HG03103 (cell line): ENCODE results near the gene DIPK1B.
"Not testable (repeated sequence)": the region's sequence is repeated elsewhere in the genome, so short reads cannot be mapped to it uniquely, and the experiment has no call there.

ENCODE experiments used
- ATAC-seq: cut with Tn5 transposase; IDR thresholded peaks from one replicate; pipeline ENCODE4 v1.9.1; 2021; ENCODE audit warnings: low read depth; ENCODE audit not compliant: unreplicated experiment

Gene DIPK1B

DNA sequence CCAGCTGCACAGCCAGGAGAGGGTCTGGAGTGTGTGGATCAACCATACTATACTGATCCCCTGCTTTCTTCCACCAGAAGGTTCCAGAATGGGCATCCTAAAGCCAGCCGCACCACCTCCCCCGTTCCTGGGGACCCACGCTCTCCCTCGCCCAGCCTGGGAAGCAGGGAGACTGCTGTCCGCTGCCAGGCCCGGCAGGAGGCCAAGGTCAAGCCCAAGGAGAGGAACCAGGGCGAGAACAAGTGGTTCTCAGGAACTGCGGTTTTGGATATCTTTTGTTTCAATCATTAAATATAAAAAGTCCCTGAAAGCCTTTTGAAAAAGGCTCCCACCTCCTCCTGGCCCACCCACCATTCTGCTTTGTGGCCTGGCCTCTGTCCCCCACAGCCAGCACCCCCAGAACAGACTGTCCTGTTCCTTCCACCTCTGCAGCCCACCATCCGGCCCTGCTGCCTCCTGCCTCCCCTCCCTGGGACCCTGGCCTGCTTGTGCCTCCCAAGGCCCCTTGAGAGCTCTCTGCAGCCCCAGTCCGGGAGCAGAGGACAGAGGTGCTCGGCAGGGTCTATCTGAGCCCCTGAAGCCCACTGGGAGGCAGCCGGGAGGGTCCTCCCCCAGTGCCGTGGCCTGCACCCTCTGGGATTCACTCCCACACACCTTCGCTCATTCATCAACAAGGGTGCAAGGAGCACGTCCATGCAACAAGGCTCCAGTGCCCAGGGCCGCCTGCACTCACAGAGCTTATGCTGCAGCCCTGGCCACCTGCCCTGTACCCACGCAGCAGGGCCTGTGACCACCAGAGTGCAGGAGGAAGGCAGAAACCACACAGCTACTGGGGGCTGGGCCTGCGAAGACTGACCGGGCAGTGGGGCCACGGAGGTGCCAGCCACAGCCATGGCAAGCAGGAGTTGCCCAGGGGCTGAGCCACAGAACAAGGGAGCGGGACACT, 36.6 kb downstream of the DIPK1B start:
- no peak for ATAC-seq

DNA sequence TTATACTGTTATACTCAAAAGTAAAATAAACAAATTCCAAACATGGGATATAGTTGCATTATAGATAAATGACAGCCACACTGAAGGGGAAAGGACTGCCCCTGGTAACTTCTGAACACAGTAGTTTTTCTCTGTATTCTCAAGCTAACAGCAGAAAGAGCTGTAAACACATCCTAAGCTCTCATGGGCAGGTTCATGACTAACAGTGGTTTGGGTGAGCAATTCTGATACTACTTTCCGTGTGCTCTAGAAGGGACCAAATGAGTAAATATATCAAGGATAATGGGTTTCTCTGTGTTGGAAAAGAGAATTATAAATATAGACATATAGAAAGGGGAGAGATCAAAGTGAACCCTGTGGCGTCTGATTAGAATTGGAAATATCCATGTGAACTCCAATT, 38.2 kb downstream of the DIPK1B start:
- no peak for ATAC-seq

DNA sequence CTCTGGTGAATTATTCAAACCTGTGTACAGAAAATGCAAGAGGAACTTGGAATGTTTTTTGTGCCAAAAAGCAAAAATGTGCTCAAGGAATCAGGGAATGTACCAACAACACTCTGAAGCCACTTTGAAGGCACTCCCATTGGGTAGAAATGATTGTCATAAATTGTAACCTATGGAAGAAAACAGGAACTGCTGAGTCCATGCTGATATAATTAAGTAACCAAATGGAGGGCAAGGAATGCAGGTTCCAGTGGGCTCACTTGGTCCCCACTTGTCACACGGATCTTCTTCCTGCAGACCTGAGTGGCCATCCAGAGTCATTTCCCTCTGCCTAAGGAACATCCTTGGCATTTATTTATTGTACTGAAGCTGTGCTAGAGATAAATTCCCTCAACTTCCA, 38.9 kb downstream of the DIPK1B start:
- ATAC-seq = no peak

DNA sequence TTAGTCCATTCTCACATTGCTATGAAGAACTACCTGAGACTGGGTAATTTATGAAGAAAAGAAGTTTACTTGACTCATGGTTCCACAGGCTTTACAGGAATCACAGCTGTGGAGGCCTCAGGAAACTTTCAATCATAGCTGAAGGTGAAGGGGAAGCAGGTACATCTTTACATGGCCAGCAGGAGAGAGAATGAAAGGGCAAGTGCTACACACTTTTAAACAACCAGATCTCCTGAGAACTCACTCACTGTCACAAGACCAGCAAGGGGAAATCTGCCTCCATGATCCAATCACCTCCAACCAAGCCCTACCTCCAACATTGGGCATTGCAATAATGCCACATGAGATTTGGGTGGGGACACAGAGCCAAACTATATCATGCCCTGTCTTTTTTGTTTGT, 39.4 kb downstream of the DIPK1B start:
- no peak for ATAC-seq

DNA sequence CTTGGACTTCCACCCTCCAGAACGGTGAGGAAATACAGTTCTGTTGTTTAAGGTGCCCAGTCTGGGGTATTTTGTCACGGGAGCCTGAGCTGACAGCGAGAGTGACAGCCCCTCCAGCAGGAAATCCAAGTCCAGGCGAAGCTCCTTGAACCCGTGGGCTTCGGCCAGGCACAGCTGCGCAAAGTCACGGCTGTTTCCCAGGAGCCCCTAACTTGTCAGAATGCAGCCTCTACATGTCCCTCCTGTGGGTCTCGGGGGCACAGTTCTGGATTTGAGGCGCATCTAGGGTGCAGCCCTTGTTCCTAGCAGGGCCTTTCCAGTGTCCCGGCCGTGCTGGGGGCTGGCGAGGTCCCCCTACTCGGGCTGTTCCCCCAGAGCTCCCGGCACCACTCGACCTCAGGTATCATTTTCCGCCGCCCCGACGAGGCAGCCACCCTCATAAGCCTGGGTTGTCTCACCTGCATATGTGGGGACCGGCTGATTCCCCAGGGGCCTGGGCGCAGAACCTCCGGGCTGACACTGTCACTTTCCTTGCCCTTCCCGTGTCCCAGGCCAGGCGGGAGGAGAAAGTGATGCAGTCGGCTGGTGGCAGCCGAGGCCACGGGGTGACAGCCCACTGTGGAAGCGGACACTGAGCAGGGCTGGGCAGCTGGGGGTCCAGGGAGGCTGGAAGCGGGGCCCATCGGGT, 41.1 kb downstream of the DIPK1B start:
- no peak for ATAC-seq

DNA sequence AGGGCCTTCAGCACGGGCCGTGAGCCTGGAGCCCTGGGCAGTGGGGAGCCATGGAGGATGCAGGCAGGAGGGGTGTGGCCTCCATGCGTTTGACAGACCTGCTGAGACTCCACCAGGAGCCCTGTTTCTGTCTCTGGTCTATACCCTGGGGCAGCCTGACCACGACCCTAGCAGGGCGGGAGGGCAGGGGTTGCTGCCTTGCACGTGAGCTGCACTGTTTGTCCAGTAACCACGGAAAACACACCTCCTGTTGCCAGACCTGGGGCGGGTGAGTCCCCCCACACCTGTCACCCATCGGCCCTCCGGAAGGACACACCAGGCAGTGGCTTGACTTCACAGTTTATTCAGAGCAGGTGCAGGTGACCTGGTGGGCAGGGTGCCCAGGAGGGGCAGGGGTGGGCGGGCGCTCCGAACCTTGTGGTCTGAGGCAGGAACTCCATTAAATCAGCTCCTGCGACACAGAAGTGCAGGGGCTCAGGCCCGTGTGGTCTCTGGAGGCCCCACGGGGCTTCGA, 41.7 kb downstream of the DIPK1B start:
- no peak for ATAC-seq

DNA sequence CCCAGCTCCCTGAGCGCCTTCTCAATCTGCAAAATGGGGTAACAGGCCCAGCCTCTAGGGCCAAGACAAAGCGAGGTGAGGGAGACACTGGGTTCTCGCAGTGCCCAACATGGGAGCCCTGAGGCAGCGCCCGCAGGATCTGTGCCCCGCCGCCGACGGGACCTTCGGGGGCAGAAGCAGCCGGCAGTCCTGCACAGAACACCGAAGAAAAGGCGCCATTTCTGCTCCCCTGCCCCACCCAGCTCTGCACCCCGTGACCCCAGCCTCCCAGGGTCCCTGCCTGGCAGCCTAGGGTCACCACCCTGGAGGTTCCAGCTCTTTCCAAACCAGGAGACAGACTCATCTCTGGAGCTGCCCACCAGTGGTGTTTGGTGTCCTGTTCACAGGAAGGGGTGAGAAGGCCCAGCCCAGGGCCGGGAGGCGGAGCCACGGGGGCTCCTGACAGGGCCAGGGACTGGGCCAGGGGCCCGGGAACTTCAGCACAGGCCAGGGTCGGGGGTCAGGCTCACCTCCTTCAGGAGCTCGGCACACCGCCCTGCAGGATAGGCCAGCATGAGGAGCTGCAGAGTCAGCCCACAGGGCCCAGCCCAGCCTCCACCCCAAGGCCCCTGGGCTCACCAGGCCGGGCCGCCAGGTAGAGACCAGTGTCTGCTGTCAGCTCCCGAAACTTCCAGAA, 42.4 kb downstream of the DIPK1B start:
- no peak for ATAC-seq

DNA sequence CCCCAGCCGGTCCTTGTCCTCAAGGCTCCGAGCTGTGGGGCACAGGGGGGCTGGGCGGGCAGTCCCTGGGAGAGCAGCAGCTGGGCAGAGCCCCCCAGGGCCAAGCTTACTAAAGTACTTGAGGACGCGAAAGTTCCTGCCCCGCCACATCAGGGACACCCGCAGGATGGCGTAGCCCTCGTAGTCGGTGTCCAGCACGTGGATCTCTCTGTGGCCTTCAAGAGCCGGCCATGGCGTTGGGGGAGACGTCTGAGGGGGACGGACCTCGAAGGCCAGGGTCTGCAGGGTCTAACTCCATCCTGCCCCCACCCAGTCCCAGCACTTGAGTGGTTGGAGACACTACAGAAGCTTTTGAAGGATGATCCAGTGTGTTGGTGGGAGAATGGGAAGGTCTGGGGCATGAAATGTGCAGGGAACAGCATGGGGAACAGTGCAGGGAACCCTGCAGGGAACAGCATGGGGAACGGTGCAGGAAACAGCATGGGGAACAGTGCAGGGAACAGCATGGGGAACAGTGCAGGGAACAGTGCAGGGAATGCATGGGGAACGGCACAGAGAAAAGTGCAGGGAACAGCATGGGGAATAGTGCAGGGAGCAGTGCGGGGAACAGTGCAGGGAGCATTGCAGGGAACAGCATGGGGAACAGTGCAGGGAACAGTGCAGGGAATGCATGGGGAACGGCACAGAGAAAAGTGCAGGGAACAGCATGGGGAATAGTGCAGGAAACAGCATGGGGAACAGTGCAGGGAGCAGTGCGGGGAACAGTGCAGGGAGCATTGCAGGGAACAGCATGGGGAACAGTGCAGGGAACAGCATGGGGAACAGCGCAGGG, 43.1 kb downstream of the DIPK1B start:
- not testable (repeated sequence) for ATAC-seq

DNA sequence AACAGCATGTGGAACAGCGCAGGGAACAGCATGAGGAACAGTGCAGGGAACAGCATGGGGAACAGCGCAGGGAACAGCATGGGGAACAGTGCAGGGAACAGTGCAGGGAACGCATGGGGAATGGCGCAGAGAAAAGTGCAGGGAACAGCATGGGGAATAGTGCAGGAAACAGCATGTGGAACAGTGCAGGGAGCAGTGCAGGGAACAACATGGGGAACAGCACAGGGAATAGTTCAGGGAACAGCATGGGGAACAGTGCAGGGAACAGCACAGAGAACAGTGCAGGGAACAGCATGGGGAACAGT, 43.7 kb downstream of the DIPK1B start:
- ATAC-seq = no peak

DNA sequence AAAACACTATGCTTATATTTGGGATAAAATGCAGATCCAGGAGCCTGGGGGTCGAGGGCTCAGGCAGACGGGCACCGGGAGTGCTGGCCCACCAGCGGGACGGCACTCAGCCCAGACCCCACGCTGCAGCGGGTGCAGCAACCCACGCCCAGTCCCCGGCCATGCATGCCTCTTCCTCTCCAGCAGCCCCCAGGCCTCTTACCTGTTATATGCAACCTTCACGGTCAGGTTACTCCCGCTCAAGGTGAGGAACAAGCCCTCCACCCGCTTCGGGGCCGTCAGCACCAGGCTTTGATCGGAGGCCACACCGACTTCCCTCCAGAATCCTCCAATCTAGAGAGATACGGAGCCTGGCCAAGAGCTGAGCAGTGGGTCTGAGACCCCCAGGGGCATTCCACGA, 44.5 kb downstream of the DIPK1B start:
- ATAC-seq = no peak

DNA sequence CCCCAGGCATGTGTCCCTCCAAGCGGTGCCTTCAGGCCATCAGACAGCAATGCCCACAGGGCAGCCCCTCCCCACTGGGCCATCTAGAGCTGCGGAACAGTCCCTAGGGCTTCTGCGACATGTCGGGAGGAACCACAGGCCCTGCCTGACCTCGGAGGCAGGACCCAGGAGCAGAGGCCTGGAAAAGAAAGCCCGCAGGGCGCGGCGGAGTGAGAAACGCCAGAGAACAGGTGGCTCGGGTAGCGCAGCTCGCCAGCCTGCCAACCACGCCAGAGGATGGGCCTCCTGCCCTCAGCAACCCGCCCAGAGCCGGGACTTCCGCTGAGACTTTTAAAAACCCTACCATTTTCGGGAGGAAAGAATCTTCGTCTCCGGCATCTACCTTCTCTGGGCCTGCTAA, 45.0 kb downstream of the DIPK1B start:
- ATAC-seq = no peak

DNA sequence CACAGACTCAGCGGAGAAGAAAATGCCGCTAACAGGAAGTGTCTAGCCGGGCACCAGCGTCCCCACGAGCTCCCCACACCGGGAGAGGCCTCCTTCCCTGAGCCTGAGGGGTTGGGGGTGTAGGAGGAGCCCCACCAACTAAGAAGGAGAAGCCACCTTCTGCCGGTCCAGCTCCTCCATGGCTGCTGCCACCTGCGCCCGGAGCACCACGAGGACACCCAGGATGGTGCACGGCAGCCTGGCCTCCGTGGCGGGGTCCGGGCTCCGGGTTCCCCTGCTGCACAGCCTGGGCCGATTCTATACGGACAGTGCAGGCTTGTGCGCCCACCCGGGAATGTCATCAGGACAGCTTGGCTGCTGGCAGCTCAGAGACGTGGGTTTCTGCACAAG, 45.4 kb downstream of the DIPK1B start:
- ATAC-seq = no peak

DNA sequence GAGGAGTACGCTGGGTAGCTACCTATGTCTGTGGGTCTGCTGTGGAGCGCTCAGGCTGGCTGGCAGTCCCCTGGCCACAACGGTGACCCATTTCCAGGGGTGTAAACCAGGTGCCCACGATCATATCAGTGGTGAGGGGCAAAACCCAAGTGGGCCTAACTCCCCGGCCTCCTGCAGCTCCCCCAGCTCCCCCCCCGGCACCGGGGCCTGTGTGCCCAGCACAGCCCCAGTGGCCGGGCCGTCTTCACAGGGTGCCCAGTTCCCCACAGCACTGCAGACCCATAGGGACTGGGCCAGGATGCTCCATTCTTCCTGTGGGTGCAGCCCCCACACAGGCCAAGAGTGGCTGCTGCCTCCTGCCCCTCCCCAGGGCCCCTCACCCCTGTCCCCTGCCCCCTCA, 46.6 kb downstream of the DIPK1B start:
- no peak for ATAC-seq

DNA sequence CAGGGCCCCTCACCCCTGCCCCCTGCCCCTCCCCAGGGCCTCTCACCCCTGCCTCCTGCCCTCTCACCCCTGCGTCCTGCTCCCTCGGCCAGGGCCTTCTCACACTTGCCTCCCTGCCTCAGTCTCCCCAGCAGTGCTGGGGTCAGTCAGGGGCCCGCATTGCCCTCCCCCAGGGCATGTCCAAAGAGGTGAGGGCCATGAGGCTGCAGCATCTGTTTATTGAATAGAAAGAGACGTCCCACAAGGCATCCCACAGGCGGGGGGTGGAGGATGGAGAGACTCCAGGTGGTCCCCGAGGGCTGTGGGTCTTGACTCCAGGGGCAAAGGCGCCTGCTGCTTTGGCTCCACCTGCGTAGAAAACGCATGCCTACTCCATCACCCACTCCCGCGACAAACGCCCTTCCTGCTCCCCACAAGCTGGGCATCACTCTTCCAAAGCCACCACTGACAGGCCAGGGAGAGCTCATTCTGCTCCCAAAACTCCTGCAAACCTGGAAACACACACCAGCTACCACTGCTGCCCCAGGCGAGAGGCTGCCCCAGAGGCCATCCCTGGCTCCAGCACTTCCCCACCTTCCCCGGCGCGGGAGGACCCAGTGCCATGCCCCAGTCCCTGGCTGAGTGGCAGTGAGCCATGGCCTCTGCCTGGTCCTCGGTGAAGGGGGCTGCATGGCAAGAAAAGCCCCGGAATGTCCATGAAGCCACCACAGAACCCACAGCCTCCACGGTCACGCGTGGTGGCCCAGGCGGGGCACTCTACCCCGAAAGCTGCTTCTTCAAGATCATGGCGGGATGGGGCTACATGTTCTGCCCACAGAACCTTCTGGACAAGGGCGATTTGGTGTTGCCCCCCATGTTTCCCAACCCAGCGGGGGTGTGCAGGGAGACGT, 47.3 kb downstream of the DIPK1B start:
- ATAC-seq = no peak

DNA sequence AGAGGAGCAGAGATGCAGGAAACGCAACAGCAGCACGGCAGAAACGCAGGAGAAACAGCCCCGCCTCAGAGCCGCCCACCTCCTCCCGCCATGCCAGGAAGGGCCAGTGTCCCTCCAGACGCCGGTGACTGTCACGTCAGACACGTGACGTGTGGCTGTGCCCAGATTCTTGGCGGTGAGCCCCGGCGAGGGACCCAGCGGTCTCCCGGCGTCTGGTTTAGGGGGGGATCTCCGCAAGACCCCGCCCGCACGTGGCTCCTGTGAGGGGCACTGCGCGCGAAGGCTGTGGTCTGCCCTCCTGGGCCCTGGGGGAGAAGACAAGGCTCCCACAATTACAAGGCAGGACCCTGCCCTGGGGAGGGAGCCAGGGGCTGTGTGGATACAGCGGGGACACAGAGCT, 48.1 kb downstream of the DIPK1B start:
- ATAC-seq = no peak

DNA sequence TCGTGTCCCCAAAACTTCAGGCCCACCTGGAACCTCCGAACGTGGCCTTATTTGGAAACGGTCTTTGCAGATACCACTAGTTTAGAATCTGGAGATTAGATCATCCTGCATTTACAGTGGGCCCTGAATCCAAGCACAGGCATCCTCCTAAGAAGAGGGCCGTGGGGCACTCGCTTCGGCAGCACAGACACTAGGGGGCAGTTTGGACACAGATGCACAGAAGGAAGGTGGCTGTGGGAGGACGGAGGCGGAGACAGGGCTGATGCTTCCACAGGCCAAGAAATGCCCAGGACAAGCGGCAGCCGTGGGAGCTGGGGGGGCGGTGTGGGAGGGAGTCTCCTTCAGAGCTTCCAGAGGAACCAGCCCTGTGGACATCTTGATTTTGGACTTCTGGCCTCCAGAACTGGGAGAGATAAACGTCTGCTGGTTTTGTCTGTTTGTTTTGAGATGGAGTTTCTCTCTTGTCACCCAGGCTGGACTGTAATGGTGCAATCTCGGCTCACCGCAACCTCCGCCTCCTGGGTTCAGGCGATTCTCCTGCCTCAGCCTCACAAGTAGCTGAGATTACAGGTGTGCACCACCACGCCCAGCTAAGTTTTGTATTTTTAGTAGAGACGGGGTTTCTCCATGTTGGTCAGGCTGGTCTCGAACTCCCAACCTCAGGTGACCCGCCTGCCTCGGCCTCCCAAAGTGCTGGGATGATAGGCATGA, 48.6 kb downstream of the DIPK1B start:
- ATAC-seq = not testable (repeated sequence)

DNA sequence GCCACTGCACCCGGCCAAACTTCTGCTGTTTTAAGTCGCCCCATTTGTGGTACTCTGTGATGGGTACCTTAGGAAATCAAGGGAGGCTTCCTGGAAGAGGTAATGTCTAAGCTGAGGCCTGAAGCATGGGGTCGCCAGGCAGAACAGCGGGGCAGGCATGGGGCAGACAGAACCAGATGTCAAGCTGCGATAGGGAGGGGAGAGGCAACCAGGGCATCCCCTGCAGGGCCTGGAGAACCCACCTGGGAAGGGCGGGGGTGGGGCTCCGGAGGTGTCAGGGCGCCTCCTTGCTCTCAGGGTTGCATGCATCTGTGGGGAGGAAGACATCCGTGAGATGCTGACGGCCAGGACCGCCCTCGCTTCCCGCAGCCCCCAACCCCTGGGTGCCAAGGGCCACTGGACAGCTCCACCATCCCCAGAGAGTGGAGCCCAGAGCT, 49.2 kb downstream of the DIPK1B start:
- ATAC-seq = no peak

DNA sequence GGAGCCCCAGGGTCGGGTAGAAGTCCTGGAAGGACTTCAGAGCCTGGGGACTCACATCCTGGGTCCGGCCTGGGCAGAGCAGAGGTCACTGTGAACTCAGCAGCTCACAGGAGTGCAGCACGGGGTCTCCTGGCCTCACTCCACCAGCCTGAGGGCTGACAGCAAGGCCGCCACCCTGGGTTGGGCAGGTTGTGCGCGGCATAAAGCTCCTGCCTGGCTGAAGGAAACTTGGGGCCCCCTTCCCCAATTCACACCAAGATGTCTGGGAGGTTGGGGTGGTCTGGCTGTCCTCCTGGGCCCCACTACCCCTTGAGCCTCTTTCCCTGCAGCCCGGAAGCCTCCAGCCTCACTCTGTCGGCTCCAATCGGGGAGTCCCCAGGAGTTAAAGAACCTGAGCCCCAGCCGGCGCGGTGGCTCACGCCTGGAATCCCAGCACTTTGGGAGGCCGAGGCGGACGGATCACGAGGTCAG, 49.9 kb downstream of the DIPK1B start:
- no peak for ATAC-seq
